ENCODE results near the gene NAP1L4.
"Not testable (repeated sequence)": the region's sequence is repeated elsewhere in the genome, so short reads cannot be mapped to it uniquely, and the experiment has no call there.

NAP1L4 gene

DNA sequence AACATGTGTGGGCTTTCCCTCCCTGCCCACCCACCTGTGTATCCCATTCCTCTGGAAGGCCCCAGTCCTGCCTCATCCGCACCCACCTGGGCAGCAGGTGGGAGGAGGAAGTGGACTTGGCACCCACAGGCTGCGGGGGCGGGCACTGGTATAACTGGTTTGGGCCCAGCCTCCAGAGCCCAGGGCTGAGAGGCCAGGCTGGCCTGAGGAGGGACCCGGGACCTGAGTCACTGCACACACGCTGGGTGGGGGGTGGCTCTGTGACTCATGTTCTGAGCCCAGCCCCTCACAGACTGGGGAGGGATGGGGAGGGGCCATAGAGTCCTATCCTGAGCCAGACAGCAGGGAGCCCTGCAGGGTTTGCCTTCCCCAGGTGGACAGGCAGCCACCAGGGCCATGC is 79.6 kb downstream of the NAP1L4 start:
- Histone ChIP-seq H3K4me3 (no peak overlapping the region), H3K27ac (no peak overlapping the region)
- DNase-seq (ENCODE audit: low spot score), result no peak
- no peak for TF ChIP-seq CTCF (IDR thresholded peaks at IDR 0.05)

- DNase-seq (ENCODE audit: low spot score), result no peak
- TF ChIP-seq CTCF (IDR thresholded peaks at IDR 0.05), result no peak
- no peak overlapping the region for H3K4me3 ChIP-seq
- H3K27ac ChIP-seq, result no peak overlapping the region
These were observed 80.2 kb downstream of the NAP1L4 start for GRCh38 chr11:2911785-2912391.

GRCh38 chr11:2911088-2911784 is 80.9 kb downstream of the NAP1L4 start:
- H3K27ac ChIP-seq, result no peak overlapping the region
- no peak for DNase-seq (ENCODE audit: low spot score)
- TF ChIP-seq CTCF (IDR thresholded peaks at IDR 0.05), result no peak

GRCh38 chr11:2910401-2910955 is 81.7 kb downstream of the NAP1L4 start:
- Histone ChIP-seq H3K27ac (no peak overlapping the region), H3K4me3 (no peak overlapping the region)
- DNase-seq (ENCODE audit: low spot score), result no peak
- no peak for TF ChIP-seq CTCF (IDR thresholded peaks at IDR 0.05)

More at GRCh38 chr11:2911088-2911784, 80.9 kb downstream of the NAP1L4 start:
- H3K4me3 ChIP-seq, result no peak overlapping the region

DNA sequence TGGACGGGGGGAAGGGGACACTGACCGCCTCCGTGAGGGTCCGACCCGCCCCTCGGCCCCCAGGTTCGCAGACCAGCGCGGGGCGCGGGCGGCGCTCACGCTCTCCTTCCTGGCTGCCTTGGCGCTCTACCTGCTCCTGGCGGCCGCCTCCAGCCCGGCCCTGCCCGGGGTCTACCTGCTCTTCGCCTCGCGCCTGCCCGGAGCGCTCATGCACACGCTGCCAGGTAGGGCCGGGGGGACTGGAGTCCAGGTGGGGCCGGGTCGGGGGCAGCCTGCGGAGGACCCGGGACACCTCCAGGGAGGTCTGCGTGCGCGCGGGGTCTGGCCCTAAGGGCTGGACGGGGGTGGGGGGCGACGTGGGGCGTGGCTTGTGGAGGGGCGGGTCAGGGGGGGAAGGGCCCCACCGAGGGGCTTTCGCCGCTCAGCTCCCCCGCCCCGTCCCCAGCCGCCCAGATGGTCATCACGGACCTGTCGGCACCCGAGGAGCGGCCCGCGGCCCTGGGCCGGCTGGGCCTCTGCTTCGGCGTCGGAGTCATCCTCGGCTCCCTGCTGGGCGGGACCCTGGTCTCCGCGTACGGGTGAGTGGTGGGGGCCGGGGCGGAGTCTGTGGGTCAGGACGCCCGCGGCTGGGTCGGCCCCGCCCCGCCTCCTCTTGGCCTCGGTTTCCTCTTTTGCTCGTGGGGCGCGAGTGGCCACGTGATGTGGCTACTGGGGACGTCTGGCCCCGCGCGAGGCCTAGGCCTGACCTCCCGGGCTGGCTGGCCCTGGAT is 82.8 kb downstream of the NAP1L4 start:
- Histone ChIP-seq H3K4me3 (peak overlapping the region; percentile 59), H3K27ac (no peak overlapping the region)
- TF ChIP-seq CTCF (IDR thresholded peaks at IDR 0.05), result no peak
- DNase-seq (ENCODE audit: low spot score), result no peak

GRCh38 chr11:2908130-2908529 is 84.0 kb downstream of the NAP1L4 start:
- DNase-seq (ENCODE audit: low spot score), result no peak
- no peak for TF ChIP-seq CTCF (IDR thresholded peaks at IDR 0.05)
- no peak overlapping the region for H3K4me3 ChIP-seq
- H3K27ac ChIP-seq, result no peak overlapping the region

GRCh38 chr11:2905299-2905698 is 86.8 kb downstream of the NAP1L4 start:
- H3K4me3 ChIP-seq; H3K27ac ChIP-seq; DNase-seq (ENCODE audit: low spot score): not testable (repeated sequence)

Measured in coronary artery (tissue), 2 donors.